IMR-90 (cell line): ENCODE data around the gene CA11. TPM values are rescaled to one million over a fixed set of nuclear protein-coding genes. Genes with fewer than 3 reads are reported as not detected.

Experiments
- CTCF ChIP-seq: conservative IDR thresholded peaks from 2 replicates; pipeline ENCODE4 v1.5.1; 2012; ENCODE audit warnings: mild to moderate bottlenecking, low read depth, low read length, improper control_type of control experiment
- polyA plus RNA-seq, 3 experiments: library from polyadenylated mRNA; depleted of rRNA; stranded (reverse); fragments of >200 nt; gene quantifications; 2 replicates each; pipeline ENCODE4 v1.2.3, GENCODE V29; 2012; ENCODE audit warnings: low replicate concordance in 1 of 3
- total RNA-seq: library from RNA; depleted of rRNA; stranded (reverse); fragments of >200 nt; gene quantifications from 2 replicates; pipeline ENCODE4 v1.2.3, GENCODE V29; 2012

The CA11 gene
- total and polyA plus RNA-seq, 2 of the 4 experiments (the other 2 are of a cell fraction): 1.3 to 2.9 TPM

- peak; percentile 27; the same call in 1 of the 2 replicates for TF ChIP-seq CTCF
These were observed 7.8 kb downstream of the CA11 start (continued) for GRCh38 chr19:48637948-48638830.
